H1 (cell line): ENCODE measurements around the gene MYLK. TPM values are rescaled to one million over a fixed set of nuclear protein-coding genes. Genes with fewer than 3 reads are reported as not detected.

Experiments used
- CBX8 ChIP-seq: fragments of 300-800, 300-1000 bp; sonication (generic); IDR thresholded peaks from 2 replicates; pipeline ENCODE4 v1.7.1; 2016; ENCODE audit warnings: low read depth, low read length, borderline replicate concordance
- CEBPB ChIP-seq: IDR thresholded peaks from 2 replicates; pipeline ENCODE4 v1.6.1; 2012; ENCODE audit warnings: low read depth, low read length
- RXRA ChIP-seq: IDR thresholded peaks from 2 replicates; pipeline ENCODE4 v1.6.1; 2011; ENCODE audit warnings: low read depth, mild to moderate bottlenecking, low read length, moderate library complexity; ENCODE audit not compliant: insufficient read depth
- polyA plus RNA-seq, 7 experiments: library from polyadenylated mRNA; depleted of rRNA in 3 of 7; stranded (reverse) in 5 of 7; unstranded in 2 of 7; fragments of >200 nt in 5 of 7; fragments of 200-250 nt in 2 of 7; gene quantifications; 1 replicate in 5 of 7; 2 replicates in 1 of 7; 4 replicates in 1 of 7; pipeline versions ENCODE4 v1.2.1 to v1.2.3, GENCODE V29; 2011 to 2013; ENCODE audit warnings: missing spikeins in 2 of 7, mixed read lengths in 2 of 7
- total RNA-seq: library from RNA; stranded (reverse); fragmentation: NEBNext Ultra II Directional; extraction: Animal tissue kit (Norgen Biotek cat#: 25700); gene quantifications from 2 replicates; pipeline ENCODE4 v1.2.1, GENCODE V29; 2021

MYLK gene
- total and polyA plus RNA-seq, 2 of the 8 experiments (the other 6 are each of a cell fraction or from before 2014, with no cell fraction given): 11.6 to 21.3 TPM

GRCh38 chr3:123883111-123883510 lies 1.0 kb downstream of the MYLK start (continued):
- TF ChIP-seq RXRA: no peak
- TF ChIP-seq CEBPB: no peak
- no peak for TF ChIP-seq CBX8
